CD4-positive, alpha-beta T cell treated with Interleukin-1 beta for 1 hour (primary cell): ENCODE results near the gene NLK.
"Not testable (repeated sequence)": the region's sequence is repeated elsewhere in the genome, so short reads cannot be mapped to it uniquely, and the experiment has no call there.

Experiments used
- DNase-seq, 2 donors: peaks; one replicate each; pipeline ENCODE4 v3.0.0-alpha.2; 2020 to 2022

Gene NLK

DNA sequence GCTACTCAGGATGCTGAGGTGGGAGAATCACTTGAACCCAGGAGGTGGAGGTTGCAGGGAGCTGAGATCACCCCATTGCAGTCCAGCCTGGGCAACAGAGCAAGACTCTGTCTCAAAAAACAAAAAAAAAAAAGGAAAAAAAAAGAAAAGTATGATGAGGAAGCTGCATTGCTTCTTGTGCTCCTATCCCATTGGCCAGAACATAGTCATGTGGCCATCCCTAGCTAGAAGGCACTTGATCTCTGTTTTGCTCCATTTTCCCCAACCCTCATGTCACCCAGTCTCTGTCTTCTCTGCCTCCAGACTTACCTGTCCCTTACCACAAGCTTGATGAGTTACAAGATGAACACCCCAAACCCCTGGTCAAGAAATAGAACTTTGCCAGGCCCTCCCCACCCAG, 163.8 kb downstream of the NLK start:
- no peak for DNase-seq

GRCh38 chr17:28211811-28212210, 169.3 kb downstream of the NLK start:
- no peak for DNase-seq

DNA sequence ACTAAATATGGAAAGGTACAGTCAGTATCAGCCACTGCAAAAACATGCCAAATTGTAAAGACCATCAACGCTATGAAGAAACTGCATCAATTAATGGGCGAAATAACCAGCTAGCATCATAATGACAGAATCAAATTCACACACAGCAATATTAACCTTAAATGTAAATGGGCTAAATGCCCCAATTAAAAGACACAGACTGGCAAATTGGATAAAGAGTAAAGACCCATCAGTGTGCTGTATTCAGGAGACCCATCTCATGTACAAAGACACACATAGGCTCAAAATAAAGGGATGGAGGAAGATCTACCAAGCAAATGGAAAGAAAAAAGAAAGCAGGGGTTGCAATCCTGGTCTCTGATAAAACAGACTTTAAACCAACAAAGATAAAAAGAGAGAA, 171.1 kb downstream of the NLK start:
- not testable (repeated sequence) for DNase-seq

DNA sequence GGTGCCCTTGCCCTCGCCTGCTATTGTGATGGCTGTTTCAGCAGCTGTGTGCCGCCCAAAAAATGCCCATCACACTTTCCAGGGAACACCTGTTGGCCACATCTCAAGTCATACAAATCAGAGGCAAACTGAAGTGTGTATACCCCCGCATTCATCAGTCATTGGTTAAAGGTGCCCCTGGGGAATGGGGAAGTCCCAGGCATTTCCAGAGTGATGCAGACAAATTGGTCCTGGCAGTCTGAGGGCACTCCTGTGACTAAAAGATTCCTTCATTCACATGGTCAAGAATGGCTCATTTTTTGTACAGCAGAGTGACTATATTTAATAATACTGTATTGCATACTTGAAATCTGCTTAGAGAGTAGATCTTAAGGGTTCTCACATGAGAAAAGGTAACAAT, 173.6 kb downstream of the NLK start:
- no peak for DNase-seq

DNA sequence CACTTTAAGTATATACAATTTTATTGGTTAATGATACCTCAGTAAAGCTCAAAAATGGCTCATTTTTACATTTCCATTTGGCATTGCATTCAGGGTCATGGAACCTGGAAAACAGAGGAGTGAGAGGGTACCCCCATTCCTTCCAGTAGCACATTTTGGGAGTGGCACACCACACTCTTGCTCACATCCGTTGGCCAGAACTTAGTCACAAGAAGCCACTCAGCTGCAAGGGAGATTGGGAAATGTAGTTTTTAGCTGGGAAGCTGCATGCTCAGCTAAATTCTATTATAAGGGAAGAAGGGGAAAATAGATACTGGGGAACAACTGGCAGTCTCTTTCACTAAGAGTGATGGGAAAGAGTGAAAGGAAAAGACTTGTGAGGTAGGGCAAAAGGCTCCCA, 174.1 kb downstream of the NLK start:
- no peak for DNase-seq

DNA sequence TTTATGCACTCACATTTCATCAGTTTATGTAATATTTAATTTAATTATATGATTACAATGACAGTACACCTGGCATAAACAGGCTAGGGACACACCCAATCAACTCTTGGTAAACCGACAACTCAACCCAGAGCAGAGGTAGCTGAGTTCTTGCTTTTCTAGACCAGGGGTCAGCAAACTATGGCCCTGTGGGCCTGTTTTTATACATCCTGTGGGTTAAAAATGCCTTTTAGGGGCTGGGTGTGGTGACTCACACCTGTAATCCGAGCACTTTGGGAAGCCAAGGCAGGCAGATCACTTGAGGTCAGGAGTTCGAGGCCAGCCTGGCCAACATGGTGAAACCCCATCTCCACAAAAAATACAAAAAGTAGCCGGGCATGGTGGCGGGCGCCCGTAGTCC, 177.3 kb downstream of the NLK start:
- no peak for DNase-seq

DNA sequence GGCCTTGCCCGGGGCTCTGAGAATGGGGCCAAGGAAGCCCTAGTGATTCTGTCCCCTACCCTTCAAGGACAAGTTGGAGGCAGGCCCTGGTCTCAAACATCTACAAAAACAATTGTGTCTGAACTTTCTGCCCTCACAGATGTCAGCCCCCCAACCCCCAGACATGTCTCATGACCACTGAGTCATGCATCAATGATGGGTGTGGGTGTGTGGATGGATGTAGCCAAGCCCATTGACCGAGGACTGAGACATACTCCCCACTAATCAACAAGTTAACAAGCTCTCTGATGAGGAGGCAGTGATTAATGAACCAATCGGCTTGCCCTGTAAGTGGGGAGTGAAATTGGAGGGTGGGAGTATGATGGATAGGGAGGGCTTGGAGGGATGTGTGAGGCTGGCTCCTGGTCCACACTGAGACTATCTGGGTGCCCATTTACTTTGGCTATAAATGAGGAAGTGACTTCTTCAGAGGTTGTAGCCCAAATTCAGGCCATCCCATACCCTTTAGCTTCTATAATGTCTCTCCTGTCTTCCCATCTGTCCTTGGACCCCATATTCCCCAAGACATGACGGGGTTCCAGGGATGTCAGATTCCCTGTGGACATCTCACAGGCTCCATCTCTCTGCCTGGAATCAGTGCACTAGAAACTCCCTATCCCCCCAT, 179.4 kb downstream of the NLK start:
- no peak for DNase-seq

DNA sequence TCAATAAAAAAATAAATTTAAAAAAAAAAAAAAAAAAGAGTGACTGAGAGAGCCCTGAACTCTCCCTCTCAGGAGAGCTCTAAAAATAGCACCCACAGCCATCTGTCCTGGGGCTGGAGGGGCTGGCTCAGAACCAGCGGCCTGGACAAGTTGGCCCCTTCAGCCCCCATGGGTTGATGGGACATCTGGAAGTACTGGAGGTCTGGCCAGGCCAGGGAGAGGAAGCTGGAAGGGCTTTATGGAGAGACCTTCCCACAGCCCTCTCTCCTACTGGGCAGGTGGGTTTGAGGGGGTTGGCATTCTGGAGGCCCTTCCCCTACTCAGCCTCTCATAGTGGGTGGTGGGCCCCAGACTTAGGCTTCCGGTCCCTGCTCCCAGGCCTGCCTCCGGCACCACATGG, 182.8 kb downstream of the NLK start:
- DNase-seq = no peak

GRCh38 chr17:28225867-28226266, 183.4 kb downstream of the NLK start:
- no peak for DNase-seq

DNA sequence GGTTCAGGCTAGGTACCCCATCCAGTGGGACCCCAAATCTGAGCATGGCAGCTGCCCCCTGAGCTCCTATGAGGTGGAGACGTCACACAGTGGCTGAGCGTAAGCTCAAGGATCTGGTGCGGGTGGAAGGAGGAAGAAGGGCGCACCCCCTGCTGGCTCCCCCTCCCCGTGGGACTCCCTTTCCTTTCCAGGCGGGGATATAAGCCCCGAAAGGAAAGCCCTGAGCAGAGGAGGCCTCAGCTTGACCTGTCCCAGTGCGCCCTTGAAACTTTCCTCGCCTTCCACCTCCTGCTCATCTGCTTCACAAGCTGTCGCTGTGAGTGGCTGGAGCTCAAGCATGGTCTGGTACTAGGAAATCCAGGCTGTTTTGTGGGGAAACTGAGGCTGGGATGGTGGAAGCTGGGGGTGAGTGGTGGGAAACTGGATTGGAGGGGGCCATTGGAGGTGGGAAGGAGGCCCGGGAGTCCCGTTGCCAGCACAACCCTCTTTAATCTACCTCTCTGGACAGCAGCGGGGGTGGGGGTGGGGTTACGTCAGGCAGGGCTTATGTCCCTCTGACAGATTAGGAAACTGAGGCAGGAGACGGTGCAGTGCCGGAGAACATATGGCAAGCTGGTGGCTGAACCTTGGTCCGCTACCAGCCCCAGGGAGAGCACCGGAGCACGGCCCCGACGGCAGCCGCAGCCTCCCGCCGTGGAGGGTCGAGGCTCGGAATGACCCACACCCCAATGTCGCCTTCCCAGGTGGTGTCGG, 184.3 kb downstream of the NLK start:
- no peak for DNase-seq

DNA sequence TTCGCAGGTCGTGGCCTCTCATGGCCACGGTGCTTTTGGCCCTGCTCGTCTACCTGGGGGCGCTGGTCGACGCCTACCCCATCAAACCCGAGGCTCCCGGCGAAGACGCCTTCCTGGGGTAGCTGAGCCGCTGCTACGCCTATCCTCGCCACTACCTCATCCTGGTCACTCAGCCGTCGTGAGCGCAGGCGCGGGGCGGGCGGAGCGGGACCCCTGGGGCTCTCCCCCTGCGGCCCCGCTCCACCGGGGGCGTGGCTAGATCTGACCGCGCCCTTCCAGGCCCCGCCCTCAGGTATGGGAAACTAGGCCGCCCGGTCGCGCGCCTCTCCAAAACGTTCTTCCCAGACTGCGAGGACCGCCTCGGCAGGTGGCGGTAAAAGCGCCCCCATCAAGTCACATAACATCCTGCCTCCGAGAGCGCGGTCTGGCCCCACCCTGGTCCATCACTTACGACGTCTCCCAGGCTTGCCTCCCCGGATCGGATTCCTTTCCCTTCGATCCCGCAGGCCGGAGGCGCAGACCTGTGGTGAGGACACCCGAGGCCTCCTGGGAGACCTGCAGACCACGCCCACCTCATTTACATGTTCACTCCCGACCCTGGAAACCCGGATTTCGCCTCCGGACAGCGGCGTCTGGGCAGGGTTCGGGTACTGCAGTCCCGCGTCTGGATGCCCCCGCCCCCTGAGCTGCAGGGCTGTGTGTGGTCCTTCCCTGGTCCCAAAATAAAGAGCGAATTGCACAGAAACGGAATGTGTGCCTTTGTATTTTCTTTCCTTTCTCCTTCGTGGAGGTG, 185.0 kb downstream of the NLK start:
- peak; percentile 4 to 17 for DNase-seq

GRCh38 chr17:28228109-28228840, 185.8 kb downstream of the NLK start:
- DNase-seq = no peak

GRCh38 chr17:28228986-28229729, 186.7 kb downstream of the NLK start:
- DNase-seq = no peak

- DNase-seq = no peak
These were observed 187.5 kb downstream of the NLK start for GRCh38 chr17:28230011-28230410.

DNA sequence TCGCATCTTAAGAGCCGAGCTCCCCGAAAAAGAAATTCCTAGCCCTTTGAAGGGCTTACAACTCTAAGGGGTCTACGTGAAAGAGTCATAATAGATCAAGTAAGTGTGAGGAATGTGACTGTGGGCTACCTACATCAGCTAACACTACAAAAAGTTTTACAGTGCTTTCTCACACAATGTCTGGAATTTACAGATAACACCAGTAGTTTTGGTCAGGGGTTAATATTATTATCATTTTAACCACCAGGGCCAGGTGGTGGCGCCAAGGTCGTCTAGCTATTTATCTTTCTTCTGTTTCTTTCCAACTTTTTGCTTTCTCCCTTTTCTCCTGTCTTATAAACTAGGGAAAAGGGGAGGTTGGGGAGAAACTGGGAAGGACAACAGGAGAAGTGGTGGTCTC, 188.1 kb downstream of the NLK start:
- not testable (repeated sequence) for DNase-seq

DNA sequence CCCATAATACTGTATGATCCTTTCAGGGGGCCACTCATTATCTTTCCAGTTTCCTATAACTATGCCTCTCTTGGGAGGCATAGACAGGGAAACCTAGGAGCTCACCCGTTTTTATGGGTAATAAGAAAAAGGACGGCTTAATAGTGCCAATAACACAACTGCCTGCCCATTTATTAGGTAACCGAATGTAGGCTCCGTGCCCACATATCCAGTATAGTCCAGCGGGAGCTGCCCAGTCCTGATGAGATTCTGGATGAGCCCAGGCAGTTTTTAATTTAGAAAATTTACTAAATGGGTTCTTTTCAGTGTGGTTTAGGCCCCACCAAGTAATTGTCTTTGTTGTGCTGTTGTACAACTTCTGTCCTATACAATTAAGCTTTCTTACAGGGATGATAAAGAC, 189.1 kb downstream of the NLK start:
- not testable (repeated sequence) for DNase-seq

- peak in 1 of 2 donors; percentile 17 for DNase-seq
These were observed 190.7 kb downstream of the NLK start for GRCh38 chr17:28232966-28233870.

DNA sequence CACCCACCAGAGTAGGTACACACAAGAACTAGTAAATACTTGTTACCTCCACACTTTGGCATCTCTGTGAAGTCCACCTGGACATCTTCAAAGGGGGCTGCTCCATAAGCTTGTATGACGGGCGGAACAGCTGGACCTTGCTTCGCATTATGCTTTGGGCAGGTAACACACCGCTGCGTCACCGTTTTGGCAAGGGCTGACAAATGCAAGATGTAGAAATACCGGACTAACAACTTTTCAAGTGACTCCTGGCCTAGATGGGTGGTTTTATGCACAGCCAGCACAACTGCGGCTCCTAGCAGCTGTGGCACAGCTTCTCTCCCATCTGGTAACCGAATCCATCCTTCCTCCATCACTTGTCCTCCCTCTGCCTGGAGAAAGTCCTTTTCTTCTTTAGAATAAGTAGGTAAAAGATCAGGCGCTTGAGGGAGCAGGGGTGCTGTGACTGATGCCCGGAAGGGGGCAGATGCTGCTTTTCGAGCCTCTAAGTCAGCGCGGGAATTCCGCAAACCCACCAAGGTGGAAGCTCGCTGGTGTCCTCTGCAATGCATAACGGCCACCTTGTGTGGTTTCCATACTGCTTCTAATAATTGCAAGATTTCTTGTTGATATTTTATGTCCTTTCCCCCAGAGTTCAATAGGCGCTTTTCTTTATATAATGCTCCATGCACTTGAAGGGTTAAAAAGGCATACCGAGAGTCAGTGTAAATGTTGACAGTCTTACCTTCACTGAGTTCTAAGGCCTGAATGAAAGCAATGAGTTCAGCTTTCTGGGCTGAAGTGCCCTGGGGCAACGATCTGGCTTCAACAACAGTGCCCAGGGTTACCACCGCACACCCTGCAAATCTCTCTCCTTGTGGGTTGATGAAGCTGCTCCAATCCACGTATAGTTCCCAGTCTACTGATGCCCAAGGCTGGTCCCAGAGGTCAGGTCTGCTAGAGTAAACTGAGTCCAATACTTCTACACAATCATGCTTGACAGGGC, 191.7 kb downstream of the NLK start:
- DNase-seq = not testable (repeated sequence)

- DNase-seq = not testable (repeated sequence)
These were observed 192.7 kb downstream of the NLK start for GRCh38 chr17:28235066-28235700.
